DOHH2 (cell line): Measurements from ENCODE around the gene TDRD15.

ENCODE experiments used
- CTCF ChIP-seq: fragments of 200-600 bp; sonication (generic); IDR thresholded peaks from one replicate; pipeline ENCODE4 v1.5.1; 2014; ENCODE audit warnings: antibody characterized with exemption, mild to moderate bottlenecking, low read depth, low read length; ENCODE audit not compliant: poor library complexity, severe bottlenecking
- EZH2phosphoT487 ChIP-seq: fragments of 200-600 bp; sonication (generic); IDR thresholded peaks from 2 replicates; pipeline ENCODE4 v1.6.1; 2017; ENCODE audit warnings: borderline replicate concordance, mild to moderate bottlenecking, antibody characterized with exemption, low read length, moderate library complexity, mixed read lengths

- TF ChIP-seq CTCF (no peak), EZH2phosphoT487 (no peak)
These were observed 12.8 kb upstream of the TDRD15 start for GRCh38 chr2:21111012-21111411.
